WTC11 (cell line): Measurements from ENCODE around the gene MTG1. TPM values are rescaled to one million over a fixed set of nuclear protein-coding genes. Genes with fewer than 3 reads are reported as not detected.

Experiments used
- ATAC-seq: fragments of 200-7000 bp; cut with Tn5 transposase; 2 replicates; pipeline ENCODE4 v1.10.0; 2021; ENCODE audit warnings: mild to moderate bottlenecking, moderate library complexity
- CTCF ChIA-PET: fragments of 300-600 bp; sonication (Branson Sonifier 250); formaldehyde crosslinking; loops from one replicate; lab custom pipeline; 2021; ENCODE audit warnings: antibody characterized with exemption; lab: Charles Lee
- POLR2A ChIA-PET: fragments of 350-600 bp; sonication (Branson Sonifier 250); formaldehyde crosslinking; loops from one replicate; lab custom pipeline; 2021; ENCODE audit warnings: antibody characterized with exemption; lab: Charles Lee
- DNase-seq: peaks from one replicate; pipeline ENCODE4 v3.0.0; 2021; ENCODE audit warnings: low spot score
- H3K27ac Mint-ChIP-seq: 2 replicates; pipeline ENCODE4 v1.8.0; 2021; ENCODE audit warnings: mixed read lengths
- H3K27me3 Mint-ChIP-seq: 2 replicates; pipeline ENCODE4 v1.8.0; 2021; ENCODE audit warnings: low read depth, mild to moderate bottlenecking, moderate library complexity, mixed read lengths
- H3K36me3 Mint-ChIP-seq: 2 replicates; pipeline ENCODE4 v1.8.0; 2021; ENCODE audit warnings: mixed read lengths
- H3K4me1 Mint-ChIP-seq: 2 replicates; pipeline ENCODE4 v1.8.0; 2022; ENCODE audit warnings: mixed read lengths
- H3K4me3 Mint-ChIP-seq: 2 replicates; pipeline ENCODE4 v1.8.0; 2021; ENCODE audit warnings: mild to moderate bottlenecking, moderate library complexity, mixed read lengths
- H3K9me3 Mint-ChIP-seq: 2 replicates; pipeline ENCODE4 v1.8.0; 2021; ENCODE audit warnings: mixed read lengths
- ATF1 ChIP-seq: sonication (generic); formaldehyde crosslinking; IDR thresholded peaks from 2 replicates; pipeline ENCODE4 v1.8.1; 2023; ENCODE audit warnings: mild to moderate bottlenecking, moderate library complexity, missing genetic modification reagents
- ATF2 ChIP-seq: sonication (generic); formaldehyde crosslinking; IDR thresholded peaks from 2 replicates; pipeline ENCODE4 v1.8.1; 2022; ENCODE audit warnings: low read depth, missing genetic modification reagents, borderline replicate concordance
- CBFB ChIP-seq: sonication (generic); formaldehyde crosslinking; IDR thresholded peaks from 2 replicates; pipeline ENCODE4 v1.8.1; 2022; ENCODE audit warnings: mild to moderate bottlenecking, low read depth, missing genetic modification reagents
- E2F1 ChIP-seq: sonication (generic); formaldehyde crosslinking; IDR thresholded peaks from 2 replicates; pipeline ENCODE4 v1.8.0; 2022; ENCODE audit warnings: mild to moderate bottlenecking, missing genetic modification reagents
- FOXK1 ChIP-seq: sonication (generic); formaldehyde crosslinking; IDR thresholded peaks from 2 replicates; pipeline ENCODE4 v1.8.0; 2022; ENCODE audit warnings: mild to moderate bottlenecking, moderate library complexity, missing genetic modification reagents
- GTF2I ChIP-seq: fragments of 250-450 bp; sonication (Bioruptor Pico); conservative IDR thresholded peaks from 2 replicates; pipeline ENCODE4 v1.4.0; 2021; ENCODE audit warnings: mild to moderate bottlenecking
- HMGA2 ChIP-seq: fragments of 250-450 bp; sonication (Bioruptor Pico); IDR thresholded peaks from 2 replicates; pipeline ENCODE4 v1.4.0; 2021; ENCODE audit warnings: mild to moderate bottlenecking, moderate library complexity
- NFYB ChIP-seq: sonication (generic); formaldehyde crosslinking; conservative IDR thresholded peaks from 2 replicates; pipeline ENCODE4 v1.8.0; 2022; ENCODE audit warnings: low read depth, missing genetic modification reagents
- NR3C1 ChIP-seq: sonication (generic); formaldehyde crosslinking; conservative IDR thresholded peaks from 2 replicates; pipeline ENCODE4 v1.8.1; 2023; ENCODE audit warnings: low read depth, mild to moderate bottlenecking, missing genetic modification reagents
- TP53 ChIP-seq: sonication (generic); formaldehyde crosslinking; IDR thresholded peaks from 2 replicates; pipeline ENCODE4 v1.8.1; 2023; ENCODE audit warnings: mild to moderate bottlenecking, missing genetic modification reagents
- USF2 ChIP-seq: sonication (generic); formaldehyde crosslinking; IDR thresholded peaks from 2 replicates; pipeline ENCODE4 v1.8.1; 2023; ENCODE audit warnings: mild to moderate bottlenecking, missing genetic modification reagents, moderate library complexity
- ZNF232 ChIP-seq: sonication (generic); formaldehyde crosslinking; IDR thresholded peaks from 2 replicates; pipeline ENCODE4 v1.8.0; 2022; ENCODE audit warnings: mild to moderate bottlenecking, missing genetic modification reagents
- ZNF425 ChIP-seq: fragments of 250-450 bp; sonication (Bioruptor Pico); conservative IDR thresholded peaks from 2 replicates; pipeline ENCODE4 v1.9.0; 2021; ENCODE audit warnings: mild to moderate bottlenecking
- ZNF671 ChIP-seq: fragments of 250-450 bp; sonication (Bioruptor Pico); IDR thresholded peaks from 2 replicates; pipeline ENCODE4 v1.8.0; 2021; ENCODE audit warnings: mild to moderate bottlenecking
- total RNA-seq: library from RNA; stranded (reverse); gene quantifications from 3 replicates; pipeline ENCODE4 v1.2.3, GENCODE V29; 2021
- TF ChIP-seq, protein P1 (sequence below): fragments of 250-450 bp; sonication (Bioruptor Pico); IDR thresholded peaks from 2 replicates; pipeline ENCODE4 v1.9.0; 2021; ENCODE audit warnings: moderate library complexity, mild to moderate bottlenecking, inconsistent platforms, borderline replicate concordance
- TF ChIP-seq, protein P2 (sequence below): sonication (generic); formaldehyde crosslinking; IDR thresholded peaks from 2 replicates; pipeline ENCODE4 v1.8.1; 2022; ENCODE audit warnings: mild to moderate bottlenecking, moderate library complexity, missing genetic modification reagents
- TF ChIP-seq, protein P3 (sequence below): fragments of 250-450 bp; sonication (Bioruptor Pico); IDR thresholded peaks from 2 replicates; pipeline ENCODE4 v2.1.2; 2022; ENCODE audit warnings: mild to moderate bottlenecking, moderate library complexity

The MTG1 gene
- total RNA-seq, 1 experiment from 2014 or later = 63.0 TPM

DNA sequence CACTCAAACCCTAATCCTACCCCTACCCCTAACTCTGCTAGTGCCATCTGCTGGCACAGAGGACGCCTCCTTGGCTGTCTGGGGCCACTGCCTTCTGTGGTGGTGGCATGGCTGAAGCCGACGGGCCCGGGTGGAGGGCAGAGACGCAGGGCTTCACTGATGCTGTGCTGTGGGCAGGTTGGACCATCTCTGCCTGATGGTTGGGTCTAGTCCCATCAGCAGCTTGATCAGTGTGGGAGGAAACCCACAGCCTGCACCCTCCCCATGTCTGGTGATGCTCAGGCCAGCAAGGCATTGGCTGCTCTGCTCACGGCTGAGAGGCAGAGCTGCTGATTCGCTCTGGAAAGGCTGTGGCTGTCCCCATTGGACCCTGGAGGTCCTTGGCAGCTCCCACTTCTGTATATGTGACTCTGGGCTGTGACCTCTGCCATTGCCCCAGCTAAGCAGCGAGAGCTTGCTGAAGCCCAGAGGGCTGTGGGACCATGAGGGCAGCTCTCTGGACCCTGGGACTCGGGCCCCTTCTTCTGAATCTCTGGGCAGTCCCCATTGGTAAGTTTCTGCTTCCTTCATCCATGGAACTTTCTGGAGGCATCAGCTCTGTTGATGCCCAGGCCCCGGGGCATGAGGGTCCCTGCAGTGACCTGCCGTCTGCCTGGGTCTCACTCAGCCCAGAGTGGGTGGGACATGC is 59.7 kb downstream of the MTG1 start, which contains the start of gene SCART1:
Gene SCART1, plus strand, starts transcription at position 430 of the 688 bp plus-strand sequence. Its CDS starts 53 bp downstream, at position 483.
- POLR2A ChIA-PET = no interaction called here
- H3K36me3 Mint-ChIP-seq = peaks cover 43% of the 10 kb centered on the region
- H3K27me3 Mint-ChIP-seq = peaks cover 8% of the 10 kb centered on the region
- no peak within 1 kb of the TSS for H3K27ac Mint-ChIP-seq
- ATAC-seq (no peak), DNase-seq (no peak)
- CTCF ChIA-PET = no interaction called here
- peaks cover 61% of the 10 kb centered on the region for H3K9me3 Mint-ChIP-seq
- H3K4me1 Mint-ChIP-seq = no peaks in the 10 kb centered on the region
- H3K4me3 Mint-ChIP-seq = no peak within 1 kb of the TSS
- TF ChIP-seq E2F1 (CRISPR knock-in tag) (no peak), NFYB (CRISPR knock-in tag) (no peak), USF2 (CRISPR knock-in tag) (no peak), ZNF232 (CRISPR knock-in tag) (no peak), ZNF671 (CRISPR knock-in tag) (no peak), TP53 (no peak)
- TF ChIP-seq, protein P1, sequence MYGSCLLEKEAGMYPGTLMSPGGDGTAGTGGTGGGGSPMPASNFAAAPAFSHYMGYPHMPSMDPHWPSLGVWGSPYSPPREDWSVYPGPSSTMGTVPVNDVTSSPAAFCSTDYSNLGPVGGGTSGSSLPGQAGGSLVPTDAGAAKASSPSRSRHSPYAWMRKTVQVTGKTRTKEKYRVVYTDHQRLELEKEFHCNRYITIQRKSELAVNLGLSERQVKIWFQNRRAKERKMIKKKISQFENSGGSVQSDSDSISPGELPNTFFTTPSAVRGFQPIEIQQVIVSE (CRISPR knock-in tag) = no peak
- TF ChIP-seq, protein P2, sequence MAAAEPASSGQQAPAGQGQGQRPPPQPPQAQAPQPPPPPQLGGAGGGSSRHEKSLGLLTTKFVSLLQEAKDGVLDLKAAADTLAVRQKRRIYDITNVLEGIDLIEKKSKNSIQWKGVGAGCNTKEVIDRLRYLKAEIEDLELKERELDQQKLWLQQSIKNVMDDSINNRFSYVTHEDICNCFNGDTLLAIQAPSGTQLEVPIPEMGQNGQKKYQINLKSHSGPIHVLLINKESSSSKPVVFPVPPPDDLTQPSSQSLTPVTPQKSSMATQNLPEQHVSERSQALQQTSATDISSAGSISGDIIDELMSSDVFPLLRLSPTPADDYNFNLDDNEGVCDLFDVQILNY (CRISPR knock-in tag) = no peak
- TF ChIP-seq, all 79 proteins: peak for 0

DNA sequence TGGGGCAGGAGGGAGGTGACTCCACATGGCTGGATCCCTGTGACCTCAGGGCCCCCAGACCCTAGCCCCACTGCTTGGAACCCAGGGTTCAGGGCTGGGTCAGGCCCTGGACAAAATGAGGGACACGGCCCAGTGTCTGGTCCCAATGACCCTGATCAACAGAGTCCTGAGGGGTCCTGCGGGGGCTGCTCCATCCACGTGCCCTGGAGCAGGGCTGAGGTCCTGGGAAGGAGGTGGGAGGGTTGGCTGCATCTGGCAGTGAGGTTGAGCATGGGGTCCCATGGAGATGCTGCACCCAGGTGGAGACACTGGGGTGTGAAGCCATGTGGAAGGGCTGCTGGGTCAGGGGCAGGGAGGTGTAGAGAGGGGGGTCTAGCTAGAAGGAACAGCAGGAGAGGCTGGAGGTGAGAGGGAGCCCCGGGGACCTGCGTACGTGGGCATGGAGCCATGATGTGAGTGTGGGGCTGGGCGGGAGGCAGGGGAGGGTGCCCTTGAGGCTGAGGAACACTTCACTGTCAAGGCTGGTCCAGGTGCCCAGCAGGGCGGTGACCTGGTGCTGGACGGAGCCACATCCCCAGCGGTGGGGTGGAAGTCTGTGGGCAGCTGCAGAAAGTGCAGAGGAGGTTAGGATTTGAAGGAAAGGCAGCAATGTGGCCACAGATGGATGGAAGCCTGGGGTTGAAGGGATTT is 60.4 kb downstream of the MTG1 start:
- no peak for ATAC-seq
- H3K4me3 Mint-ChIP-seq = no peak overlapping the region
- no peak overlapping the region for H3K27ac Mint-ChIP-seq
- peaks cover 11% of the 10 kb centered on the region for H3K27me3 Mint-ChIP-seq
- peaks cover 58% of the 10 kb centered on the region for H3K9me3 Mint-ChIP-seq
- CTCF ChIA-PET = no interaction called here
- TF ChIP-seq, protein P2 (CRISPR knock-in tag) = no peak
- TF ChIP-seq, protein P3, sequence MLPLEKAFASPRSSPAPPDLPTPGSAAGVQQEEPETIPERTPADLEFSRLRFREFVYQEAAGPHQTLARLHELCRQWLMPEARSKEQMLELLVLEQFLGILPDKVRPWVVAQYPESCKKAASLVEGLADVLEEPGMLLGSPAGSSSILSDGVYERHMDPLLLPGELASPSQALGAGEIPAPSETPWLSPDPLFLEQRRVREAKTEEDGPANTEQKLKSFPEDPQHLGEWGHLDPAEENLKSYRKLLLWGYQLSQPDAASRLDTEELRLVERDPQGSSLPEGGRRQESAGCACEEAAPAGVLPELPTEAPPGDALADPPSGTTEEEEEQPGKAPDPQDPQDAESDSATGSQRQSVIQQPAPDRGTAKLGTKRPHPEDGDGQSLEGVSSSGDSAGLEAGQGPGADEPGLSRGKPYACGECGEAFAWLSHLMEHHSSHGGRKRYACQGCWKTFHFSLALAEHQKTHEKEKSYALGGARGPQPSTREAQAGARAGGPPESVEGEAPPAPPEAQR = no peak
- TF ChIP-seq HMGA2 (CRISPR knock-in tag) (no peak), GTF2I (CRISPR knock-in tag) (no peak), ATF1 (CRISPR knock-in tag) (no peak), ZNF425 (no peak), NR3C1 (CRISPR knock-in tag) (no peak), FOXK1 (CRISPR knock-in tag) (no peak), CBFB (CRISPR knock-in tag) (no peak), ATF2 (CRISPR knock-in tag) (no peak)
- peaks cover 42% of the 10 kb centered on the region for H3K36me3 Mint-ChIP-seq
- H3K4me1 Mint-ChIP-seq = no peaks in the 10 kb centered on the region
- DNase-seq = no peak
- POLR2A ChIA-PET = no interaction called here
